Left lung (tissue), 10 donors: Measurements from ENCODE around the gene PRSS12. TPM values are rescaled to one million over a fixed set of nuclear protein-coding genes. Genes with fewer than 3 reads are reported as not detected.
A peak's percentile ranks its signal among the peaks of the same experiment; 100 is the strongest.

ENCODE experiments used
- ATAC-seq: fragments of 200-7000 bp; cut with Tn5 transposase; one replicate; pipeline ENCODE4 v1.9.1; 2020; ENCODE audit warnings: moderate library complexity
- DNase-seq, 4 donors: peaks; one replicate each; pipeline ENCODE4 v3.0.0-alpha.2; 2013 to 2020
- H3K27ac ChIP-seq, 2 donors: fragments of 200-600 bp; sonication (generic) in 1 of 2; one replicate each; pipeline versions ENCODE4 v1.5.0 to v1.8.0; 2020 to 2021
- H3K27me3 ChIP-seq, 2 donors: fragments of 200-600 bp; sonication (generic) in 1 of 2; one replicate each; pipeline versions ENCODE4 v1.5.0 to v1.8.0; 2020 to 2021
- H3K36me3 ChIP-seq, 2 donors: fragments of 200-600 bp; sonication (generic) in 1 of 2; one replicate each; pipeline versions ENCODE4 v1.5.0 to v1.8.0; 2020 to 2021
- H3K4me1 ChIP-seq, 2 donors: fragments of 200-600 bp; one replicate each; pipeline ENCODE4 v1.8.0; 2021
- H3K4me3 ChIP-seq, 2 donors: fragments of 200-600 bp; sonication (generic) in 1 of 2; one replicate each; pipeline versions ENCODE4 v1.5.0 to v1.8.0; 2020 to 2021; ENCODE audit warnings: mild to moderate bottlenecking in 1 of 2
- H3K9me3 ChIP-seq, 2 donors: fragments of 200-600 bp; sonication (generic) in 1 of 2; one replicate each; pipeline versions ENCODE4 v1.5.0 to v1.8.0; 2020 to 2021
- intact Hi-C, 2 donors: fragments of 100-400 bp; cut with DNase I; formaldehyde crosslinking; loops; one replicate each; pipeline versions ENCODE4 v1.11.2 to v1.14.2; 2022
- polyA plus RNA-seq, 6 donors: library from polyadenylated mRNA; unstranded; fragments of 120-200 nt; gene quantifications; one replicate each; pipeline ENCODE4 v1.2.1, GENCODE V29; 2013; ENCODE audit not compliant: insufficient read length in 6 of 6
- total RNA-seq, 2 donors: library from RNA; stranded (reverse); fragmentation: NEBNext Ultra II Directional; extraction: Animal tissue kit (Norgen Biotek cat#: 25700); gene quantifications; one replicate each; pipeline ENCODE4 v1.2.1, GENCODE V29; 2021
- TF ChIP-seq, protein P1 (sequence below), 2 donors: fragments of 200-600 bp; sonication (generic) in 1 of 2; IDR thresholded peaks; one replicate each; pipeline versions ENCODE4 v1.5.0 to v1.8.0; 2021; ENCODE audit warnings: antibody characterized with exemption in 2 of 2
- donor health status: DM: no; HTN: yes; CAD: no.
- donor health status: DM: no; HTN: no; CAD: no.

PRSS12 gene
- total and polyA plus RNA-seq, 8 donors, result 3.8 to 49.8 (median 38.8) TPM

DNA sequence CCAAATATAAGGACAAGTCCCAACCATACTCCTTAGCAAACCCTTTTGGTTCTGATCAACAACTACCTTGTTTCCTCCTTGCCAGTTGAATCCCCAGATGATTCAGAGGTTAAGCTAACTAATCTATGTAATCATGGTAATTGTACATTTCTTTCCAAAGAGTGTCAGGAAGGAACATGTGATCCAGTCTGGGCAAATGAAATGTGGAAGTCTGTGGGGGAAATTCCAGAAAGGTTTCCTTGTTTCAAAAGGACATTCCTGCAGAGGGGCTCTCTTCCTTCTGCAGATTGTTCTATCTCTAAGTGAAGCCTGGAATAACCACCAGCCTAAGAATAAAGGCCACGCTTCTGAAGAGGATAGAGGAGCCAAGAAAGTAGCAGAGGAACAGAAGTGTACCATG is 7.0 kb downstream of the PRSS12 start:
- no peaks in the 10 kb centered on the region for H3K9me3 ChIP-seq
- intact Hi-C loops, result no loop called here
- H3K4me1 ChIP-seq, result no peaks in the 10 kb centered on the region
- DNase-seq, result no peak
- TF ChIP-seq, protein P1, sequence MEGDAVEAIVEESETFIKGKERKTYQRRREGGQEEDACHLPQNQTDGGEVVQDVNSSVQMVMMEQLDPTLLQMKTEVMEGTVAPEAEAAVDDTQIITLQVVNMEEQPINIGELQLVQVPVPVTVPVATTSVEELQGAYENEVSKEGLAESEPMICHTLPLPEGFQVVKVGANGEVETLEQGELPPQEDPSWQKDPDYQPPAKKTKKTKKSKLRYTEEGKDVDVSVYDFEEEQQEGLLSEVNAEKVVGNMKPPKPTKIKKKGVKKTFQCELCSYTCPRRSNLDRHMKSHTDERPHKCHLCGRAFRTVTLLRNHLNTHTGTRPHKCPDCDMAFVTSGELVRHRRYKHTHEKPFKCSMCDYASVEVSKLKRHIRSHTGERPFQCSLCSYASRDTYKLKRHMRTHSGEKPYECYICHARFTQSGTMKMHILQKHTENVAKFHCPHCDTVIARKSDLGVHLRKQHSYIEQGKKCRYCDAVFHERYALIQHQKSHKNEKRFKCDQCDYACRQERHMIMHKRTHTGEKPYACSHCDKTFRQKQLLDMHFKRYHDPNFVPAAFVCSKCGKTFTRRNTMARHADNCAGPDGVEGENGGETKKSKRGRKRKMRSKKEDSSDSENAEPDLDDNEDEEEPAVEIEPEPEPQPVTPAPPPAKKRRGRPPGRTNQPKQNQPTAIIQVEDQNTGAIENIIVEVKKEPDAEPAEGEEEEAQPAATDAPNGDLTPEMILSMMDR (IDR thresholded peaks at IDR 0.05), result no peak
- H3K36me3 ChIP-seq, result no peaks in the 10 kb centered on the region
- no peak overlapping the region for H3K27ac ChIP-seq
- no peak overlapping the region for H3K4me3 ChIP-seq
- ATAC-seq, result no peak
- peaks cover 0 to 12% of the 10 kb centered on the region in 2 donors for H3K27me3 ChIP-seq

DNA sequence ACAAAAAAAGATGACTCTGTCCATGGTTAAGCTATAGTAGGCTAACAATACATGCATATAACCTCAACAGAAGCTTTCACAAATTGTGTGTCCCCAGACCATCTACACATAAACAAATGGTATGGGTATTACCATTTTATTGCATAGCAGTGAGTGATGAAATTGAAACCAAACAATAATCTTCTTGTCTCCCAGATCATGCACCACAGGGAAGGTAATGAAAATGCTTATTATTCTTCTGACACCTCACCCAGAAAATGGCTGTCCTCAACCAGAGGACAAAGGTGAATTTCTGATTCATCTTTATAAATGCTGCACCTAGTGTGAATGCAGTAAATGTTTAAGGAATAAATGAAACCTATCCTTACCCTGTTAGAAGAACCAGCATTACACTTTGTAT is 8.0 kb downstream of the PRSS12 start:
- no peaks in the 10 kb centered on the region for H3K9me3 ChIP-seq
- H3K36me3 ChIP-seq, result no peaks in the 10 kb centered on the region
- H3K27me3 ChIP-seq, result peaks cover 0 to 4% of the 10 kb centered on the region in 2 donors
- DNase-seq, result no peak
- TF ChIP-seq, protein P1 (IDR thresholded peaks at IDR 0.05), result no peak
- intact Hi-C loops, result no loop called here
- H3K27ac ChIP-seq, result no peak overlapping the region
- H3K4me1 ChIP-seq, result no peaks in the 10 kb centered on the region
- no peak overlapping the region for H3K4me3 ChIP-seq
- ATAC-seq, result no peak

DNA sequence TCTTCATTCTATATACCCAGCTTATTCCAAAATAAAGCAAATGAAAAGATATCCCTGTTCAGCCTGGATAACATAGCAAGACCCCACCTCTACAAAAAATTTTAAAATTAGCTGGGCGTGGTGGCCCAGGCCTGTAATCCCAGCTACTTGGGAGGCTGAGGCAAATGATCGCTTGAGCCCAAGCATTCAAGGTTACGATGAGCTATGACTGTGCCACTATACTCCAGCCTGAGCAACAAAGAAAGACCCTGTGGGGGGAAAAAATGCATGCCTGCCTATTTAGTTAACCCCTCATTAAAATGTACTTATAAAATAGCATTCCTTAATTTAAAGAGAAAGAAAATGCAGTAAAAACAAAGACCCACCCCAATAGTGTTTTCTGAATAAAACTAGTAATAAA is 9.3 kb downstream of the PRSS12 start:
- TF ChIP-seq, protein P1 (IDR thresholded peaks at IDR 0.05), result no peak
- Histone ChIP-seq H3K36me3 (no peaks in the 10 kb centered on the region), H3K9me3 (no peaks in the 10 kb centered on the region), H3K27me3 (no peaks in the 10 kb centered on the region), H3K4me1 (no peaks in the 10 kb centered on the region), H3K27ac (no peak overlapping the region), H3K4me3 (no peak overlapping the region)
- intact Hi-C loops, result no loop called here
- no peak for ATAC-seq
- DNase-seq, result no peak

DNA sequence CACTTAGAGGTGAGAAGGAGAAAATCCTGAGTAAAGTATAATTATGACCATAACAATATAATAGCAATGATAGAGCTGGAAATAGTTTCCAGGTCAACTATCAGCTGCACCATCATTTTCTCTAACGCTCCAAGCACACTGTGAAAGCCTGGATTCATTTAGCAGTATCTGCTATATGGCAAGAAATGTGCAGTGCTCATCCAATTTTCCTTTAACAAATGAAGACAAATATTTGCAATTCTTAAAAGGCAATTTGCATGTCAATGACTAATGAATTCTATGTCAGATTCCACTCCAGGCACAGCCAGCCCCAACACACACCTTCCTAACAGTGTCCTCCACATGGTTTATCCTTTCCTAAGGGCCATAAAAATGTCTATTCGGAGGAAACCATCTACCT is 12.7 kb downstream of the PRSS12 start:
- Histone ChIP-seq H3K27ac (no peak overlapping the region), H3K9me3 (no peaks in the 10 kb centered on the region), H3K27me3 (no peaks in the 10 kb centered on the region), H3K4me1 (no peaks in the 10 kb centered on the region), H3K4me3 (no peak overlapping the region), H3K36me3 (no peaks in the 10 kb centered on the region)
- no peak for DNase-seq
- no peak for ATAC-seq
- TF ChIP-seq, protein P1 (IDR thresholded peaks at IDR 0.05), result no peak
- intact Hi-C loops, result no loop called here

DNA sequence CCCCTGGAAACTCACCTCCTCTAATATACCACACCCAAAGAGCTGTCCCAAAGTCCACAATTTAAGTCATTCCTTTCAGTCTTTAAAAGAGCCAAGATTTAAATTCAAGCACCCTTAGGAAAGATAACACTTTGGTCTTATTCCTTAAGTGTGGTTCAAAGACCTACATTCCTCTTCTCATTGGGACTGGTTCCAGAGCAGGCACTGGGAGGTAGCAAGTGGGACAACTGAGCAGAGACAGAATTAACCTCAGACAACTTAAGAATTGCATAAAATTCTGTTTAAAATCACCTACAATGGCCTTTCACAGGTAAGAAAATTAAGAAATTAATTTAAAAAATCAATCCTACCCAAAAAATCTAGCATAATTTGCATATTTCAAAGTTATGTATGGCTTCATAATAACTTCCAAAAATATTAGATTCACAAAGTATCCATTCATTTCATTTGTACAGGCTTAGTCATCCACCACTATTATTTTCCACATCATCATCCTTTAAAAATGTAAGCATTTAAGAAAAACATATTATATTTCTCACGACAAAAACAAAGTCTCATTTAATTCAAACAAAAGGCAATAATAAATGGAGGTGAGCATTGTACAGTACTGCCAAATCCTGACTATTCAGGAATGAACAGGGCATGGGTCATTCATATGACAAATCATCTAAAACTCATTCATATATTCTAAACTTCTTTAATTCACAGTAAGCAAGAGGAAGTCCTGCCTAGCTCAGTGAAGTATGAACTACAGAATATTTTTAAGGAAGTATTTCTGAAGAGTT is 13.6 kb downstream of the PRSS12 start:
- Histone ChIP-seq H3K9me3 (no peaks in the 10 kb centered on the region), H3K4me1 (no peaks in the 10 kb centered on the region), H3K36me3 (no peaks in the 10 kb centered on the region), H3K27ac (peak overlapping the region in 1 of 2 donors; percentile 21), H3K4me3 (no peak overlapping the region), H3K27me3 (no peaks in the 10 kb centered on the region)
- TF ChIP-seq, protein P1 (IDR thresholded peaks at IDR 0.05), result no peak
- DNase-seq (no peak), ATAC-seq (no peak)
- intact Hi-C loops, result no loop called here
